Ascending aorta (tissue), 2 donors: ENCODE data around the gene SAMM50. TPM values are rescaled to one million over a fixed set of nuclear protein-coding genes. Genes with fewer than 3 reads are reported as not detected.

Experiments
- DNase-seq, 2 donors: peaks; one replicate each; pipeline ENCODE4 v3.0.0-alpha.2; 2019; ENCODE audit warnings: low spot score in 2 of 2
- H3K27ac ChIP-seq, 2 donors: fragments of 200-600 bp; sonication (generic); one replicate each; pipeline ENCODE4 v1.5.1; 2016 to 2017; ENCODE audit warnings: mild to moderate bottlenecking in 1 of 2
- H3K27me3 ChIP-seq: fragments of 200-600 bp; sonication (generic); one replicate; pipeline ENCODE4 v1.5.1; 2017
- H3K36me3 ChIP-seq, 2 donors: fragments of 200-600 bp; sonication (generic); one replicate each; pipeline ENCODE4 v1.5.1; 2016
- H3K4me1 ChIP-seq, 2 donors: fragments of 200-600 bp; sonication (generic); one replicate each; pipeline ENCODE4 v1.5.1; 2016 to 2017; ENCODE audit warnings: mild to moderate bottlenecking in 1 of 2
- H3K4me3 ChIP-seq, 2 donors: fragments of 200-600 bp; sonication (generic); one replicate each; pipeline ENCODE4 v1.5.1; 2016 to 2017; ENCODE audit warnings: mild to moderate bottlenecking in 1 of 2
- H3K9me3 ChIP-seq, 2 donors: fragments of 200-600 bp; sonication (generic); one replicate each; pipeline ENCODE4 v1.5.1; 2016
- intact Hi-C: fragments of 100-400 bp; cut with DNase I; formaldehyde crosslinking; loops from one replicate; pipeline ENCODE4 v1.15.1; 2023
- total RNA-seq: library from RNA; depleted of rRNA; stranded (reverse); fragments of >200 nt; gene quantifications from one replicate; pipeline ENCODE4 v1.1.0, GENCODE V29; 2016
- TF ChIP-seq, protein P1 (sequence below), 3 experiments: fragments of 200-600 bp in 2 of 3; fragments of 450-650 bp in 1 of 3; sonication (generic) in 2 of 3; IDR thresholded peaks; one replicate each; pipeline ENCODE4 v1.5.1; 2016 to 2019; ENCODE audit warnings: antibody characterized with exemption in 3 of 3, mild to moderate bottlenecking in 1 of 3, moderate library complexity in 1 of 3

The SAMM50 gene
- total RNA-seq, 1 donor from 2014 or later: 23.6 TPM

DNA sequence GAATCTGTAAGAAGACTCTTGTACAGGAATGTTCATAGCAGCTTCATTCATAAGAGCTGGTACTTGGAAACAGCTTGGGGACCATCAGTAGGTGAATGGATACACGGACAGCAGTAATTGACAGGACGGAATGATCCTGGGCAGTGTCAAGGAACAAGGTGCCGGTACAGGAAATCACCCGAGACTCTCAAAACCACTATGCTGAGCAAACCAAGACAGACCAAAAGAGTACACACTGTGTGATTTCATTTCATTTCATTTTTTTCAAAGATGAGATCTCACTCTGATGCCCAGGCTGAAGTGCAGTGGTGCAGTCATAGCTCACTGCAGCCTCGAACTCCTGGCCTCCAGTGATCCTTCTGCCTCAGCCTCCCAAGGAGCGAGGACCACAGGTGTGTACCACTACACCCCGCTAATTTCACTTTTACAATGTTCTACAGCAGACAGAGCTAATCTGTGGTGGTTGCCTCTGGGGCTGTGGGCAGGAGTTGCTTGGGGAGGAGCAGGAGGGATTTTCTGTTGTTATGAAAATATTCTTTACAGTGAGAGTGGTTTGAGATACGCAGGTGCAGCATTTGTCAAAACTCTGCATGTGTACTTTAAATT, 84.4 kb downstream of the SAMM50 start:
- Histone ChIP-seq H3K27ac (no peak overlapping the region), H3K4me1 (no peaks in the 10 kb centered on the region), H3K4me3 (no peak overlapping the region), H3K9me3 (no peaks in the 10 kb centered on the region), H3K36me3 (no peaks in the 10 kb centered on the region), H3K27me3 (no peaks in the 10 kb centered on the region)
- intact Hi-C loops: no loop called here
- TF ChIP-seq, protein P1, sequence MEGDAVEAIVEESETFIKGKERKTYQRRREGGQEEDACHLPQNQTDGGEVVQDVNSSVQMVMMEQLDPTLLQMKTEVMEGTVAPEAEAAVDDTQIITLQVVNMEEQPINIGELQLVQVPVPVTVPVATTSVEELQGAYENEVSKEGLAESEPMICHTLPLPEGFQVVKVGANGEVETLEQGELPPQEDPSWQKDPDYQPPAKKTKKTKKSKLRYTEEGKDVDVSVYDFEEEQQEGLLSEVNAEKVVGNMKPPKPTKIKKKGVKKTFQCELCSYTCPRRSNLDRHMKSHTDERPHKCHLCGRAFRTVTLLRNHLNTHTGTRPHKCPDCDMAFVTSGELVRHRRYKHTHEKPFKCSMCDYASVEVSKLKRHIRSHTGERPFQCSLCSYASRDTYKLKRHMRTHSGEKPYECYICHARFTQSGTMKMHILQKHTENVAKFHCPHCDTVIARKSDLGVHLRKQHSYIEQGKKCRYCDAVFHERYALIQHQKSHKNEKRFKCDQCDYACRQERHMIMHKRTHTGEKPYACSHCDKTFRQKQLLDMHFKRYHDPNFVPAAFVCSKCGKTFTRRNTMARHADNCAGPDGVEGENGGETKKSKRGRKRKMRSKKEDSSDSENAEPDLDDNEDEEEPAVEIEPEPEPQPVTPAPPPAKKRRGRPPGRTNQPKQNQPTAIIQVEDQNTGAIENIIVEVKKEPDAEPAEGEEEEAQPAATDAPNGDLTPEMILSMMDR (IDR thresholded peaks at IDR 0.05): no peak
- DNase-seq: no peak

DNA sequence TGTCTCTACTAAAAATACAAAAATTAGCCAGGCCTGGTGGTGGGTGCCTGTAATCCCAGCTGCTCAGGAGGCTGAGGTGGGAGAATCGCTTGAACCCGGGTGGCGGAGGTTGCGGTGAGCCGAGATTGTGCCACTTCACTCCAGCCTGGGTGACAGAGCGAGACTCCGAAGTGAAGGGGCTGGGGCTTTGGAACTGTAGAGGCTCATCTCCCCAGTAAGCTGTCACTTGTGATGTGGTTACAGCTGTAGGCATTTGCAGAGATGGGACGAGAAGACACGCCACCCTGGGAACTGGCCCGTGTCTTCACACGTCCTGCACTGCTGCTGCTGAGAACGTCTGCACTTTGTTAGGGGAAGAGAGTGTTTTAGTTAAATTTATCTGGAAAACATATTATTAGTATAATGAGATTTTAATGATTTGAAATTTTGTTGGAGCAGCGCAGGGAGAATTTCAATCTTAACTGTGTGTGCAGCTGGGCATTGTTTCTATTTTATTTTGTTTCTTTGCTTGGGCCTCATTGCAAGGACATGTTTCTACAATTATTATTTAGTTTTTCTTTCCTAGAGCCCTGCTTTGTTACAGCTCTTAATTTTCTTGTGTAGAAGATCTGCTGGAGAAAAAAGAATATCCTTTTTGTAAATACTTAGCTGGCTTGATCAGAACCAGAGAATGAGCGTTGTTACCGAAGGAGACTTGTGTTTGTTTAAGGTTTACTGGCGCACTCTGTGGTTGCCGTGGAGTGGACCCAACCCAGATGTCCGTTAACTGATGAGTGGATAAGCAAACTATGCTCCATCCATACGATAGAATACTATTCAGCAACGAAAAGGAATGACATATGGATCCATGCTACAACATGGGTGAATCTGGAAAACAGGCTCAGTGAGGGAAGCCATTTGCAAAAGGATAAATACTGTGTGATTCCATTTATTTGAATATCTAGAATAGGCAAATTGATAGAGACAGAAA, 87.3 kb downstream of the SAMM50 start:
- TF ChIP-seq, protein P1 (IDR thresholded peaks at IDR 0.05): no peak
- intact Hi-C loops: no loop called here
- Histone ChIP-seq H3K4me3 (no peak overlapping the region), H3K9me3 (no peaks in the 10 kb centered on the region), H3K4me1 (no peaks in the 10 kb centered on the region), H3K27me3 (no peaks in the 10 kb centered on the region), H3K36me3 (no peaks in the 10 kb centered on the region), H3K27ac (no peak overlapping the region)
- no peak for DNase-seq

DNA sequence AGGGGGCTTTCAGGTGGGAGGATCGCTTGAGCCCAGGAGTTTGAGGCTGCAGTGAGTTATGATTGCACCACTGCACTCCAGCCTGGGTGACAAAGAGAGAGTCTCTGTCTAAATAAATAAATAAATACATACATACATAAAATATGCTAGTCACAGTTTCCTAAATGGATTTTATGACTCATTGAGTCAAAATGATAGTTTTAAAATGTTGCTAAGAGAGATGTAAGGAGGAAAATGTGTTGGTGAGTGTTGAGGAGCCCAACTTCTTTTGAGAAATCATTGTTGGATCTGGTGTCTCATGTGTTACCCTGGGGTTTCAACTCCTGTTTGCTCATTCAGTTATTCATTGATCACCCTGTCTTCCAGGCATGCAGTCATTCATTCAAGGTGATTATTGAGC, 89.9 kb downstream of the SAMM50 start:
- Histone ChIP-seq H3K4me1 (no peaks in the 10 kb centered on the region), H3K4me3 (no peak overlapping the region), H3K27ac (no peak overlapping the region), H3K9me3 (no peaks in the 10 kb centered on the region), H3K36me3 (no peaks in the 10 kb centered on the region), H3K27me3 (no peaks in the 10 kb centered on the region)
- TF ChIP-seq, protein P1 (IDR thresholded peaks at IDR 0.05): no peak
- no peak for DNase-seq
- intact Hi-C loops: no loop called here

Other genes with a start within 250 kb of the SAMM50 start
- 8.6 TPM for gene EFCAB6, start 143.1 kb upstream of the SAMM50 start, total RNA-seq
- not detected for gene SULT4A1, start 92.9 kb upstream of the SAMM50 start, total RNA-seq
- not detected for gene PNPLA5, start 63.4 kb upstream of the SAMM50 start, total RNA-seq
- not detected for gene PNPLA3, start 31.6 kb upstream of the SAMM50 start, total RNA-seq
- gene PARVB, start 68.9 kb downstream of the SAMM50 start, total RNA-seq: 33.8 TPM
- gene PARVG, start 225.5 kb downstream of the SAMM50 start, total RNA-seq: 19.9 TPM